Liver (tissue), 9 donors: Measurements from ENCODE around the gene MGAT3. TPM values are rescaled to one million over a fixed set of nuclear protein-coding genes. Genes with fewer than 3 reads are reported as not detected.

Experiments
- DNase-seq: peaks from one replicate; pipeline ENCODE4 v3.0.0-alpha.2; 2017; ENCODE audit warnings: low spot score
- H3K27ac ChIP-seq, 2 donors: one replicate each; pipeline ENCODE4 v1.7.0; 2013; ENCODE audit warnings: inconsistent platforms in 2 of 2, low read length in 2 of 2, control low read depth in 1 of 2, low read depth in 1 of 2, mild to moderate bottlenecking in 1 of 2
- H3K27me3 ChIP-seq, 4 donors: one replicate each; pipeline versions ENCODE4 v1.6.1 to v1.7.0; 2013; ENCODE audit warnings: low read length in 3 of 4, inconsistent platforms in 1 of 4, mild to moderate bottlenecking in 1 of 4, moderate library complexity in 1 of 4; ENCODE audit not compliant: control insufficient read depth in 4 of 4, insufficient read depth in 4 of 4
- H3K36me3 ChIP-seq, 4 donors: one replicate each; pipeline versions ENCODE4 v1.6.1 to v1.7.0; 2013; ENCODE audit warnings: low read length in 3 of 4, mild to moderate bottlenecking in 3 of 4, low read depth in 1 of 4, moderate library complexity in 1 of 4; ENCODE audit not compliant: control insufficient read depth in 4 of 4, insufficient read depth in 3 of 4
- H3K4me1 ChIP-seq, 4 donors: one replicate each; pipeline versions ENCODE4 v1.6.1 to v1.7.0; 2013; ENCODE audit warnings: low read length in 3 of 4, mild to moderate bottlenecking in 3 of 4, moderate library complexity in 1 of 4; ENCODE audit not compliant: control insufficient read depth in 4 of 4, insufficient read depth in 4 of 4
- H3K4me3 ChIP-seq, 3 donors: one replicate each; pipeline versions ENCODE4 v1.6.1 to v1.7.0; 2013; ENCODE audit warnings: low read length in 3 of 3, control low read depth in 1 of 3, low read depth in 1 of 3, mild to moderate bottlenecking in 1 of 3
- H3K9ac ChIP-seq, 2 donors: one replicate each; pipeline ENCODE4 v1.7.0; 2013; ENCODE audit warnings: low read length in 2 of 2, mild to moderate bottlenecking in 2 of 2, moderate library complexity in 2 of 2, control low read depth in 1 of 2, low read depth in 1 of 2
- H3K9me3 ChIP-seq, 4 donors: one replicate each; pipeline versions ENCODE4 v1.6.1 to v1.7.0; 2013; ENCODE audit warnings: low read length in 3 of 4; ENCODE audit not compliant: control insufficient read depth in 4 of 4
- FOXA1 ChIP-seq: IDR thresholded peaks from 2 replicates; pipeline ENCODE4 v1.6.1; 2016; ENCODE audit warnings: antibody characterized with exemption
- FOXA2 ChIP-seq: IDR thresholded peaks from 2 replicates; pipeline ENCODE4 v1.6.1; 2016; ENCODE audit warnings: antibody characterized with exemption
- HNF4G ChIP-seq: IDR thresholded peaks from 2 replicates; pipeline ENCODE4 v1.6.1; 2016; ENCODE audit warnings: antibody characterized with exemption
- JUND ChIP-seq, 2 donors: IDR thresholded peaks; 2 replicates each; pipeline ENCODE4 v1.6.1; 2016; ENCODE audit warnings: antibody characterized with exemption in 2 of 2
- NR2F2 ChIP-seq: IDR thresholded peaks from 2 replicates; pipeline ENCODE4 v1.6.1; 2016; ENCODE audit warnings: antibody characterized with exemption
- RAD21 ChIP-seq, 2 donors: IDR thresholded peaks; 2 replicates each; pipeline ENCODE4 v1.6.1; 2016; ENCODE audit warnings: antibody characterized with exemption in 2 of 2, mild to moderate bottlenecking in 2 of 2
- YY1 ChIP-seq: IDR thresholded peaks from 2 replicates; pipeline ENCODE4 v1.6.1; 2016; ENCODE audit warnings: antibody characterized with exemption, mild to moderate bottlenecking
- WGBS: extraction: QIAGEN DNeasy Blood & Tissue Kit; methylation state at CpG from one replicate; pipeline ENCODE4 v1.1.7; 2013; 5-methylcytosine and 5-hydroxymethylcytosine counted together
- polyA plus RNA-seq, 2 donors: library from polyadenylated mRNA; stranded (reverse) in 1 of 2; unstranded in 1 of 2; fragments of 200-250 nt in 1 of 2; fragments of >200 nt in 1 of 2; fragmentation: Nextera tagmentation in 1 of 2; extraction: Ambion mirVana in 1 of 2; gene quantifications; one replicate each; pipeline versions ENCODE4 v1.2.1 to v1.2.3, GENCODE V29; 2013 to 2015
- total RNA-seq, 2 donors: library from RNA; depleted of rRNA; stranded (reverse); fragments of >200 nt; gene quantifications; one replicate each; pipeline ENCODE4 v1.2.3, GENCODE V29; 2014
- TF ChIP-seq, protein P1 (sequence below): IDR thresholded peaks from 2 replicates; pipeline ENCODE4 v1.6.1; 2016; ENCODE audit warnings: antibody characterized with exemption
- TF ChIP-seq, protein P2 (sequence below): fragments of 150-350 bp; IDR thresholded peaks from 2 replicates; pipeline ENCODE4 v1.5.1; 2017; ENCODE audit warnings: improper control_type of control experiment, low read depth, low read length; ENCODE audit not compliant: missing input control
- donor health status: healthy.
- donor health status: healthy.
- donor health status: healthy.
- donor health status: healthy.
- donor health status: healthy.

MGAT3 gene
- total and polyA plus RNA-seq, 4 donors = 0.03 to 7.6 (median 0.10) TPM

DNA sequence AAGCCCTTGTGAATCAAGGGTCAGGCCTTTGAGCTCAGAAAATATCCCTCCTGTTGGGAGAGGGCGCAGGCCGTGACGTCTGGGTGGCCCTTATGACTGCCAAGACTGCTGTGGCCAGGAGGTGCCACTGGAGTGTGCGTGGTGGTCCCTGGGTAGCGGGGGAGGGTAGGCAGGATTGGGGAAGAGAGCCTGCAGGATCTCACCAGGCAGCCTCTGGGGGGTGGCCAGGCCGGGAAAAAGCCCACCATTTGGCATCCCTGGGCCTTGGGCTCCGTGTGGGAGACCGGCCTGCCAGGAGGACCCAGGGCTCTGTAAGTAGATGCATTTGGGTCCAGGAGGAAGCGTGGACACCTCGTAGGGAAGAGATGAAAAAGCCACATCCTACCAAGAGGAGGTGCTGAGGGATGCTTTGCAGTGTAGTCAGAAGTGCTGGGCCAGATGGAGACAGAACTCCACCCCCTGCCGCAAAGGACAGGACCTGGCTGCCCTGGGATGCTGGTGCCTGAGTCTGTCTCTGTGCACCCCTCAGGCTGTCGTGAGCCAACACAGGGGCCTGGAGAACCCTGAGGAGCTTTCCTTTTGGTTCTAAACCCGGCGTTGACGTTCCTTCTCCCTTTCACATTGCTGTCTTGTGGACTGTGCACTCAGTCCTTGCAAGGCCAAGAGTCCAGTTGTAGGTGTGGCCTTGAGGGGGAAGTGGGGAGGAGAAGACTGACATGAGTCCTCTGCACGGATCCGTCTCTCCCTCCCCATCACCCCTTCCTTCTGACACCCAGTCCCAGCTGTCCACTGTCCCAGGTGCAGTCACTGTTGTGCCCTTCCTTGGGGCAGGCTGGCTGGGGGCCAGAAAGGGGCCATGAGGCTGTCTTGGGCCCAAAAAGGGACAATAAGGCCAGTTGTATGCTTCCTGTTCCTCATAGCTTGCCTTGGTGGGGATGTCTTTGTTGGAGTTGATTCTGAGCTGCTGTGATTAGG is 32.6 kb downstream of the MGAT3 start:
- Histone ChIP-seq H3K36me3 (no peaks in the 10 kb centered on the region), H3K9me3 (no peaks in the 10 kb centered on the region), H3K4me1 (no peaks in the 10 kb centered on the region), H3K9ac (no peak overlapping the region), H3K4me3 (no peak overlapping the region), H3K27me3 (no peaks in the 10 kb centered on the region), H3K27ac (no peak overlapping the region)
- TF ChIP-seq FOXA1 (no peak), YY1 (no peak), FOXA2 (no peak), RAD21 (IDR thresholded peaks at IDR 0.05) (no peak), HNF4G (no peak), NR2F2 (no peak), JUND (IDR thresholded peaks at IDR 0.05) (no peak)
- TF ChIP-seq, protein P1, sequence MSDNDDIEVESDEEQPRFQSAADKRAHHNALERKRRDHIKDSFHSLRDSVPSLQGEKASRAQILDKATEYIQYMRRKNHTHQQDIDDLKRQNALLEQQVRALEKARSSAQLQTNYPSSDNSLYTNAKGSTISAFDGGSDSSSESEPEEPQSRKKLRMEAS = no peak
- TF ChIP-seq, protein P2, sequence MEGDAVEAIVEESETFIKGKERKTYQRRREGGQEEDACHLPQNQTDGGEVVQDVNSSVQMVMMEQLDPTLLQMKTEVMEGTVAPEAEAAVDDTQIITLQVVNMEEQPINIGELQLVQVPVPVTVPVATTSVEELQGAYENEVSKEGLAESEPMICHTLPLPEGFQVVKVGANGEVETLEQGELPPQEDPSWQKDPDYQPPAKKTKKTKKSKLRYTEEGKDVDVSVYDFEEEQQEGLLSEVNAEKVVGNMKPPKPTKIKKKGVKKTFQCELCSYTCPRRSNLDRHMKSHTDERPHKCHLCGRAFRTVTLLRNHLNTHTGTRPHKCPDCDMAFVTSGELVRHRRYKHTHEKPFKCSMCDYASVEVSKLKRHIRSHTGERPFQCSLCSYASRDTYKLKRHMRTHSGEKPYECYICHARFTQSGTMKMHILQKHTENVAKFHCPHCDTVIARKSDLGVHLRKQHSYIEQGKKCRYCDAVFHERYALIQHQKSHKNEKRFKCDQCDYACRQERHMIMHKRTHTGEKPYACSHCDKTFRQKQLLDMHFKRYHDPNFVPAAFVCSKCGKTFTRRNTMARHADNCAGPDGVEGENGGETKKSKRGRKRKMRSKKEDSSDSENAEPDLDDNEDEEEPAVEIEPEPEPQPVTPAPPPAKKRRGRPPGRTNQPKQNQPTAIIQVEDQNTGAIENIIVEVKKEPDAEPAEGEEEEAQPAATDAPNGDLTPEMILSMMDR = no peak
- WGBS = 77% methylated on average over 17 of the region's 17 CpGs
- DNase-seq = no peak

DNA sequence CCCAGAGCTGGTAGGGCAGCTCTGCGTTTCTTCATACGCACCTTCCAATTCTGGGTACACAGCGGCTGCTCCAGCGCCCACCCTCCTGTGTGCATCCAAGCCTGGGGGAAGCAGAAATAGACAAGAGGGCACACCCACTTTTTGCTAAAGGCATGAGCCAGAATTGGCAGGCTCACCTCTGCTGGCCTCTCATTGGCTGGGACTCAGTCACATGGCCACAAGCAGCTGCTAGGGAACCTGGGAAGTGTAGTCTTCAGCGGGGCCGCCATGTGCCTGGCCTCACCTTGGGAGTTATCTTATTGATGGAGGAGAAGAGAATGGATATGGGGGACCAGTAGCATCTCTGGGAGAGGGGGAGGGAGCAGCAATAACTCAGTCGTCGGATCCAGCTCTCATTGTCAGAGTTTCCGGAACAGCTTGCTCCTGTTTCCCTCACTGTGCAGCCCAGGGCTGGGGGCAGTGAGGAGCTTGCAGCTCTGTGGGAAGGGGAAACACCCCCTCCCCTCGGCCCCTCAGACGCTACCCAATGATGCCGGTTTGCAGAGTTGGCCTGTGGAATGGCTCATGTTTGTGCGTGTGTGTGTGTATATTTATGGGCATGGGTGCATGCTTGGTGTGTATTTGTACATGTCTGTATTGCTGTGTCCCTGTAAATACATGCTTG is 33.5 kb downstream of the MGAT3 start:
- no peak overlapping the region for H3K9ac ChIP-seq
- WGBS = 42% methylated on average over 13 of the region's 13 CpGs

More for the DNA sequence above, 33.5 kb downstream of the MGAT3 start:
- no peaks in the 10 kb centered on the region for H3K27me3 ChIP-seq
- TF ChIP-seq, protein P1 = no peak
- peak; percentile 77 for TF ChIP-seq YY1
- TF ChIP-seq, protein P2 = no peak
- no peaks in the 10 kb centered on the region for H3K9me3 ChIP-seq
- H3K27ac ChIP-seq = no peak overlapping the region
- peak; percentile 83 for DNase-seq
- no peaks in the 10 kb centered on the region for H3K36me3 ChIP-seq
- no peak overlapping the region for H3K4me3 ChIP-seq
- no peaks in the 10 kb centered on the region for H3K4me1 ChIP-seq
